GM18868 (cell line): ENCODE data around the gene KRT16.
"Not testable (repeated sequence)": the region's sequence is repeated elsewhere in the genome, so short reads cannot be mapped to it uniquely, and the experiment has no call there.

Source experiments
- ATAC-seq: cut with Tn5 transposase; IDR thresholded peaks from one replicate; pipeline ENCODE4 v1.9.1; 2021; ENCODE audit warnings: mild to moderate bottlenecking, moderate library complexity; ENCODE audit not compliant: unreplicated experiment

KRT16 gene

DNA sequence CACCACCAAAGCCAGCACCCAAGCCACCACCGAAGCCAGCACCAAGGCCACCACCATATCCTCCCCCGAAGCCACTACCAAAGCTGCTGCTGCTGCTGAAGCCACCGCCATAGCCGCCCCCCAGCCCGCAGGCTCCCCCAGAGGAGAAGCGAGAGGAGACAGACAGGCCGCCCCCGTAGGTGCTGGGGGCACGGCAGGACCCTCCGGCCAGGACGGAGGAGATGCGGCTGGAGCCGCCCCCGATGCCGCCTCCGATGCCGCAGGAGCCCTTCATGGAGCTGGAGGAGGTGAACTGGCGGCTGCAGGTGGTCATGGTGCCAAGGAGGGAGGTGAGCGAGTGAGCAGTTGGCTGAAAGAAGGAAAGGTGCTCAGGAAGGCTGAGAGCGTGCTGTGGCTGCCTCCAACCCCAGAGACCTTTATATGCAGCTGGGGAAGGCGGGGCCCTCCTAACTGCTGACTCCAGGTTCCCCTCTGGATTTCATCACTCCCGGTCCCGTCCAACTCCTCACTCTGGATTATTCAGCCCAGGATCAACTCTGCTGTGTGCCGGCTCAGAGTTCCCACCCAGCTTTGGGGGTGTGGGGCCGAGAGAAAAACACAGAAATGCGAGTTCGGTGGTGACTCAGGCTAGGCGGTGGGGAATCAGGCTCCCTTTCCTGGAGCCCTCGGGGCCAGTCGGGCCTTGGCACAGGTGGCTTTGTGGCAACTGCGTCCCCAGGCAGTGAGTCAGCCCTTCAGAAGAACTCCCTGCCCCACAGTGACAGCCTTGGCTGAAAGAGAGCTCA, at the start of gene KRT16:
Gene KRT16, minus strand, starts transcription at position 392 of the 785 bp plus-strand sequence. Its CDS starts 79 bp downstream, at position 313.
- ATAC-seq, result not testable (repeated sequence)

GRCh38 chr17:41660221-41660711, 47.7 kb upstream of the KRT16 start:
- ATAC-seq, result no peak

DNA sequence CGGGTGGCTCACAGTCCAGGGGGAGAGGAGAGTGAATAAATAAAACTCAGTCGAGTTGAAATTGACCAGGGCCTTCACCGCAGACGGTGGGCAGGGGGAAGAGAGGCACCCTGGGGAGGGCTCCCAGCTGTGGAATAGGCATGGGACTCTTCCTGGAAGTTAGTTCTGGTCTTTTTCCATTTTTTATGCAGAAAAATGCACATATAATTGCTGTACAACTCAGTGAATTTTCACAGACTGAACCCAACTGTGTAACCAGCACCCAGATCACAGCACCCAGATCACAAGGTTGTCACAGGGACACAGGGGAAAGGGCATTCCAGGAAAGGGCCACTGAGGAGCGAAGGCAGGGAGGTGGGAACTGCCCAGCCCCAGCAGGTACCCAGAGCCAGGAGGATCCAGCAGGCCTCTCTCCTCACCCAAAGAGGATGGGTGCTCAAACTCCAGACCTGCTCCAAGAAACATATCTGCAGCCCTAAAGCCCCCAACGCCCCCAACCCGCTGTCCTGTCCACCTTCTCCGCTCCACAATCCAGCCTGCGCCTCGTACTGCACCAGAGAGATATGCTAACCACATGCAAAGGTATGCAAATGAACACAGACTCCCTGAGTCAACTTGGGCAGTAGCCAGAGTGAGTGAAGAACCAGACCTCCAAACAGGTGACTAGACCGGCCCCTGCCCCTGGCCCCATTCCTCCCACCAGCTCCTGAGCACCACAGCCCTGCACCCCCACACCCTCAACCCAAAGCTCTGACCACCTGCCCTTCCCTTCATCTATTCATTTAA, 47.1 kb upstream of the KRT16 start:
- no peak for ATAC-seq

DNA sequence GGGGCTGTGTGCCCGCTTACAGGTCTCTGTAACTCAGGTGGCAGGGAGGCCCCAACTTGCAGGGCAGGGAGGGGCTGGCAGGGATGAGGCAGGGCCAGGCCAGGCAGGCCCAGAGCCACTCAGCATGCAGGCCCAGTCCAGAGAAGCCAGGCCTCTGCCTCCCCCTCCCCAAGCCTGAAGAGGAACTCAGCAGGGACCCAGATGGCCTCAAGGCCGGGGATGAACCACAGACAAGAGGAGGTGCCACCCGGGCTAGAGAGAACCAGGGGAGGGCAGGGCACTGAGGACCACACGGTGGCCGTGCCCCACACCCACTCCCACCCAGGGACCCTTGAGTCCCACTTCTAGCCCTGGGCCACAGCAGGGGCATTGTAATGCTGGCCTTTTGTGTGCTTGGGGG, 46.3 kb upstream of the KRT16 start:
- no peak for ATAC-seq

- ATAC-seq, result no peak
Measured at GRCh38 chr17:41657936-41658335, 45.4 kb upstream of the KRT16 start.

GRCh38 chr17:41657176-41657754, 44.7 kb upstream of the KRT16 start:
- no peak for ATAC-seq

DNA sequence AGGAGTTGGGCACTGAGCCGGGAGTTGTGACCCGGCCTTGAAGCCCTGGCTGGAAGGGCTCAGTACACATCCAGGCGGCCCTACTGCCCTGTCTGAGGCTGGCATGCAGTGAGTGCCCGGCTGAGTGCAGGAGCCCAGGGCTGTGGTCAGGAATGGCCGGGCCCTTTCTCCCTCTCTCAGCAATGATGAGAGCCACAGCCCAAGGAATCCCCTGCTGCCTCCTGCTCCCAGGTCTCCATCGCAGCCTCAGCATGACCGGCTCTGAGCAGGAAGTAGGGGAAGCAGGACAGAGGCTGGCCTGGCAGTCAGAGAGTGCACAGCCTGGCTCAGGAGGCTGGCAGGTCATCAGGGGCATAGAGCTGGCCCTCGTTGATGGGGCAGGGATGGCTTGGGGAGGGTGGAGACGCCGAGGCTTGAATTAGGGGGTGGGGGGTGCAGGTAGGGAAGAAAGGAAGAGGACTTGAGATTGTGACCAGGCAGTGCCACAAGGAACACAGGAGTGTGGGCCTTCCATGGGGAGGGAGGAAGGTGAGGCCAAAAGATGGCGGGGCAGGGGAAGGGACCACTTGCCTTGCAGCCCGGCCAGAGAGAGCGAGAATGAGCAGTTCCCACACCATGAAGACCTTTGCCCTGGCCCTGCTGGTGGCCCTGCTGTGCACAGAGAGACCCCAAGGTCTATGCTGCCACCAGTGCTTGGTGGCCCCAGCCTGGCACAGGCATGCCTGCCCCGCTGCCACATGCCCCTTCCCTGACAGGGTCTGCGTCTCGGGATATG, 43.9 kb upstream of the KRT16 start:
- no peak for ATAC-seq

- ATAC-seq, result no peak
Measured at GRCh38 chr17:41655611-41656111, 43.1 kb upstream of the KRT16 start.

DNA sequence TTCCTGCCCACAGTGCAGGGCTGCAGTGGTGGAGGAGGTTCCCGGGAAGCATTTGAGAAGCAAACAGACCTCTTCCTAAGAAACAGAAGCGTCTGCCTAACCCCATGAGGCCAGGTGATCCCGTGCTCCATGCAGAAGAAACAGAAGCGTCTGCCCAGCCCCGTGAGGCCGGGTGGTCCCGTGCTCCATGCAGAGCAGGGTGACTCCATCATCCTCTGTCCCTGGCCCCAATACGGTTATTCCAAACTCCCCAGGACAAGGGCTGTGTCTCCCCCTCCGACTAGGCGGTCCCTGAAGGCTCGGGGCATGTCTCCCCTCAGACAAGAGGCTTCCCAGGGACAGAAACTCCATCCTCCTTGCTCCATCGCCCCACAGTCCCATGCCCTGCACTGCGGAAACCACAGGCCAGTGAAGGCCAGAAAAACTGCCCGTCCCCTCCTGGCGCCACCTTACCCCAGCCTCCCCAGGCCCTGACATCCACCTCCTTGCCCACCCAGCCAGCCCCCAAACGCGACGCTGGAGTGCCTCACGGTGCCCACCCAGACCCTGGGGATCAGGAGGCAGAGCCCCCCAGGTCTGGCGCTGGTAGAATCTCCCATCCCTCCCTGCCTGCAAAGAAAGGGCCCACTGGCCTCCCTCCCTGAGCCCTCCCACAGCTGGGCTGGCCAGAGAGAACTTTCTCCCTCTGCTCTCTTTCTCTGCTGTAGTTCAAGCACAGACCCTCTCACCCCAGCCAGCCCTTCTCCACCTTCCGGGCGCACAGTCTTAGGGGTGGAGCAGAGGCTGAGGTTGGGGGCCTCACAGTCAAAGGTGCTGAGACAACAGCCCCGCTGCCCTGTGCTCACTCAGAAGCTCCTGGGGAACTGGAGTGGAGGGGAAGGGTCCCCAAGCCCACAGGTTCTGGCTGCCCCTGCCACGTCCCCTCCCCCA, 42.4 kb upstream of the KRT16 start:
- no peak for ATAC-seq

- ATAC-seq, result no peak
Measured at GRCh38 chr17:41653892-41654677, 41.5 kb upstream of the KRT16 start.

DNA sequence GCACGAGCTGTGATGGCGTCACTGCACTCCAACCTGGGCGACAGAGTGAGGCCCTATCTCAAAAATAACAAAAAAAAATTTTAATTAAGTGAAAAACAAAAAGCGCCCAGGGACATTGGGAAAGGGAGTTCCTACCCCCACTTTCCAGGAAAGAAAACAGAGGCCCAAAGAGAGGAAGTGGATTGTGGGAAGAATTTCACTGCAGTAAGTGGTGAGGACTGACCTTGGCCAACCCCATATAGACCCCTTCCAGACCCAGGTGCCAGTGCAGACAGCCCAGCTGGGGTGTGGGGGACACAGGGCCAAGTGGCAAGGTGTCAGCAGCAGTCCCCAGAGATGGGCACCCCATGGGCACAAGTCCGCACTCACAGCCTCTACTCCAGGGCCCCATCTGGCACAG, 40.9 kb upstream of the KRT16 start:
- ATAC-seq, result no peak

- no peak for ATAC-seq
Measured at GRCh38 chr17:41652461-41652970, 39.9 kb upstream of the KRT16 start.

DNA sequence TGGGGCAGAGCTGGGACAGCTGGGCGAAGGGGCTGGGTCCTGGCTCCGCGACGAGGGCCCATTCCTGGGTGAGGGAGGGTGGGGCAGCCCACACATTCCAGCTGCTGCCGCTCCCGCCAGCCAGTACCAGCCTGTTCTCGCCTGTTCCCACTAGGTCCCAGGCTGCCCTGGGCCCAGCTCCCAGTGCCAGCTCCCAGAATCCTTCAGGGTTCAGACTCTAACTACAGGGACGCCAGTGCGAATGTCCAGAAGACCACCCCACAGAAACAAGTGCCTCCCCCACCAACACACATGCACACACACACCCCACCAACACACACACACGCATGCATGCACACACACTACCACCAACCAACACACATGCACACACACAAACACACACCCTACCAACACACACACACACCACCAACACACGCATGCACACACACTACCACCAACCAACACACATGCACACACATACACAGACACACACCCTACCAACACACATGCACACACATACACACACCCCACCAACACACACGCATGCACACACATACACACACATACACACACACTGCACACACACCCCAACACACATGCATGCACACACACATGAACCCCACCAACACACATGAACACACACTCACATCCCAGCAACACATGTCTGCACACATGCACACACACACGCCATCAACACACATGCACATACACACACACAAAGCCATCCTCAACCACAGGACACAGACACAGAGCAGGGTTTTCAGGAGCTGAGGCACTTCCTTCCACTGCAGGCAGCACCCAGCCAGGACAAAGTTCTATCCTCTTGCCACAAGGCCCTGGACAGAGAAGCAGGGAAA, 39.3 kb upstream of the KRT16 start:
- no peak for ATAC-seq

DNA sequence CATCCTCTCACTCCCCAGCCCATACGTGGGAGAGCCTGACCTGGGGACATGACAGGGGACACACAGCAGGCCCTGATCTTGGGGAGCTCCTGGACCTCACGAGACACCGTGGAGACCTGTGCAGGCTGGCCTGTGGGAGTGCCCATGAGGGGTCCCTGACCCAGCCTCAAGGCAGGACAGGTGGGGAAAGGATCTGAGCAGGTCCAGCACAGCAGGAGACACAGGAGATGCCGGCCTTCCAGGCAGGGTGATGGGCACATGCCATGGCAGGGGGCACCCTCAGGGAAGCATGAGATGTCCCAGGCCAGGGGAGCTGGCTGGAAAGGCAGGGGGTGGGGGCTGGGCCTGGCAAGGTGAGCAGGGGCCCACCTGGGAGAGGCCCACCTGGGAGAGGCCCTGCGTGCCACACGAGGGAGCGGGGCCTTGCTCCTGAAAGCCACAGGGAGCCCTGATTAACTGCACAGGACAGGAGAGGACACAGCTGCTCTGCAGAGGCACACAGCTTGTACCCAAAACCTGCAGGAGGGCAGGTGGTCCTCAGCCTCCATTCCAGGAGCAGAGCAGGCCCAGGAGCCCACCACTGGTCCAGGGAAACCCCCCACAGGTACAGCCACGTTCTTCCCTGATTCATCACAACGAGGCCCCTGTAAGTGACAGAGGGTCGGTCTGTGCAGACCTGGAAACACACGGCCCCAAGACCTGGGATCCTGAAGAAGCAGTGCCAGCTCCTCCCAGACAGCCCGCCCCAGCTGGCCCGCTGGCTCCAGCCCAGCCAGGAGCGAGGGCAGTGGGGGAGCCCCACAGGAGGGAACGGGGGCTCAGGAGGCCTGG, 38.4 kb upstream of the KRT16 start:
- ATAC-seq, result no peak

DNA sequence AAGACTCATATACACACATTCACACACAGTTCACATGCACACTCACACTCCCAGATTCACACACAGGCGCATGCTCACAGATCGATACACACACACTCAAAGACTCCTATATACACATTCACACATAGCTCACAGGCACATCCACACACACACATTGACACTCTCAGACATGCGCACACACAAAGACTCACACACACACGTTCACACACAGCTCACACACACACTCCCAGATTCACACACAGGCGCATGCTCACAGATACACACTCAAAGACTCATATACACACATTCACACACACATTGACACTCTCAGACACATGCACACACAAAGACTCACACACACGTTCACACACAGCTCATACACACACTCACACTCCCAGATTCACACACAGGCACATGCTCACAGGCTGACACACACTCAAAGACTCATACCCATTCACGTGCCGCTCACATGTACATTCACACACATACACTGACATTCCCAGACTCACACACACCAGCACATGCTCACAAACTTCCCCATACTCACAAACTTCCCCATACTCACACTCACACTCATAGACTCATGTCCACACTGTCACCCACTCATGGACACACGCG, 37.5 kb upstream of the KRT16 start:
- no peak for ATAC-seq

DNA sequence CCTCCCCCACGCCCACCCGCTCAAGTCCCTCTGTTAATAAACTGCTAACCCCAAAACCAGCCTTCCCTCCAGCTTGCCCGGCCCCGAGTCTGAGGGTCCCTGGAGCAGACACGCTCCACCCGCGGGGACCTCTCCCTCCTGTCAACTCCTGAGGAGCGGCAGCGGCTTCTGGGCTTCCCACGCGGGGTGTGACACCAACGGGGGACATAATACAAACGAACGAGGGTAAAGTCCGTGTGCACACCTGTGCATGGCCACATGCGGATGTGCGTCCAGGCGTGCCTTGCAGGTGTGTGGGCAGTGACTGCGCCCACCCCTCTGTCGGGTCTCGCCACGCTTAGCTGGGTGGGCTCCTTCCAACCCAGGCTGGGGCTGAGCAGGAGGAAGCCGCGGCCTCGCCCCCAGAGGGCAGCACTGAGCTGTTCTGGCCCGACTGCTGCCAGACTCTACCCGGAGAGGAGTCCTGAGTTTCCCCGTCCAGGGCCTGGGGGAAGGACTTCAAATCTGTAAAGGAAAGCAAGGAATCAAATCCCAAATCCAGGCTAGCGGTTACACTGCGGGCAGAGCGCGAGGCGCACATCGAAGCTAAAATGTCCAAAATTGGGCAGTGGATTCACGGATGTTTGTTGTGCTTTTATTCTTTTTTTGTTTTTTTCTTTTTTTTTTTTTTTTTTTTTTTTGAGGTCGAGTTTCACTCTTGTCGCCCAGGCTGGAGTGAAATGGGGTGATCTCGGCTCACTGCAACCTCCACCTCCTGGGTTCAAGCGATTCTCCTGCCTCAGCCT, 36.0 kb upstream of the KRT16 start:
- ATAC-seq, result no peak
